Left colon (tissue), 2 donors: ENCODE results near the gene LAMA1. TPM values are rescaled to one million over a fixed set of nuclear protein-coding genes. Genes with fewer than 3 reads are reported as not detected.

Experiments used
- ATAC-seq: fragments of 200-7000 bp; cut with Tn5 transposase; one replicate; pipeline ENCODE4 v1.9.1; 2020; ENCODE audit warnings: mild to moderate bottlenecking, moderate library complexity
- DNase-seq, 2 donors: peaks; one replicate each; pipeline ENCODE4 v3.0.0-alpha.2; 2020
- intact Hi-C, 2 donors: fragments of 100-400 bp; cut with DNase I in 1 of 2; cut with micrococcal nuclease in 1 of 2; formaldehyde crosslinking; loops; one replicate each; pipeline versions ENCODE4 v1.11.2 to v1.14.0; 2022; cut with DNase I, micrococcal nuclease
- total RNA-seq, 2 donors: library from RNA; stranded (reverse); fragmentation: NEBNext Ultra II Directional; extraction: Animal tissue kit (Norgen Biotek cat#: 25700); gene quantifications; one replicate each; pipeline ENCODE4 v1.2.1, GENCODE V29; 2021
- donor health status: DM: no; HTN: no; CAD: no.
- donor health status: DM: yes; HTN: yes; CAD: no.

LAMA1 gene
- total RNA-seq, 2 donors from 2014 or later: 6.9 to 13.4 TPM

GRCh38 chr18:7062811-7063210 lies 54.8 kb downstream of the LAMA1 start:
- intact Hi-C loops: no loop called here
- ATAC-seq (no peak), DNase-seq (no peak)

DNA sequence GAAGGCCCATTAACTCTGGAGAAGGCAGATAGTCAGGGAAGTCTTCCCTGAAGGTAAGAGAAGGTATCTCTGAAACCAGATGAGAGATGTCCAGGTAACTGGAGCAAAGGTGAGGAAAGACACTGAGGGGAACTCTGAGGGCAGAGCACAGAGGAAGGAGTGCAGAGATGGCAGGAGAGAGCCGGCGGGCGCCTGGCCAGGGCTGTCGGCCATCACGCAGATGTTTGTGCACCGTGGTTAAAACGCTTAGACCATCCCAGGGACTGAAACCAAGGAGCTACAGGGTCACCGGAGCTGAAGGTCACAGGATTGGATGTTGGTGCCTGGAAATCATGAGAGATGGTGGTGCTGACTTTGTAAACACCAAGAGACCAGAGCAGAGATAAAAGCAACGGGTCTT lies 55.4 kb downstream of the LAMA1 start:
- DNase-seq: no peak
- intact Hi-C loops: no loop called here
- ATAC-seq: no peak

DNA sequence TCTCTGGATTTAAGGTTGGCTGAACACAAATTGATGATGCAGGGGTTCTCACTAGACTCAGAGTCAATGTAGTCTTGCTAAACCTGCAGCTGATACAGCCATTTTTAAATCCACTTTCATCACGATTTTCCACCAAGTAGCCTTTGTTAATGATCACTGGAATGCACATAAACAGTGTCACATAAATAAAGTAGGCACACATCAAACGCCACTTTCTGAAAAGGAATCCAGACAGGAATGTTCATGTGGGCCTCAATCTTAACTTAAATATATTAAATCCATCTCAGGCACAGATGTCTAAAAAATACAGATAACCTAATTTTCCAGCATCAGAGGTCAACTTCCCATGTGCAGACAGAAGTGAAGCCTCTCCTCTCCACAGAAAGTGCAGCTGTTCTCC lies 58.3 kb downstream of the LAMA1 start:
- intact Hi-C loops: no loop called here
- no peak for DNase-seq
- ATAC-seq: no peak

GRCh38 chr18:7056026-7056425 lies 61.6 kb downstream of the LAMA1 start:
- DNase-seq: no peak
- no peak for ATAC-seq
- intact Hi-C loops: no loop called here

DNA sequence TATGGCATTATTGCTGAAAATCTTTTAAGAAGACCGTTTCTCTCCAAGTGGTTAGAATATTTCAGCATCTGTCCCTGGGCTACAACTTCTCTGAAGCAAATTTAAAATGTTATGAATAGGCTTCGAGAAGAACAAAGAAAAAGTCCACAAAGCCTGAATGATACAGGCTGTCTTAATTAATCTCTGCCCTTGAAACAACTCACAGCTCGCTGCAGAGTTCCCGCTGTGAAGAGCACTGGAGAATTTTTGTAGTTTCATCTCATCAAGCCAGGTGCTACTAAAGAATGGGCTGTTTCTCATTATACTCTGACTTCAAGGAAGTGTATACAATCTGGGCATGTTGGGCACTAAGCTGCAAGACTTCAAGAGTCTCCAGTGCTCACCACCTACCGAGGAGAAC lies 67.6 kb downstream of the LAMA1 start:
- DNase-seq: no peak
- no peak for ATAC-seq
- intact Hi-C loops: no loop called here

DNA sequence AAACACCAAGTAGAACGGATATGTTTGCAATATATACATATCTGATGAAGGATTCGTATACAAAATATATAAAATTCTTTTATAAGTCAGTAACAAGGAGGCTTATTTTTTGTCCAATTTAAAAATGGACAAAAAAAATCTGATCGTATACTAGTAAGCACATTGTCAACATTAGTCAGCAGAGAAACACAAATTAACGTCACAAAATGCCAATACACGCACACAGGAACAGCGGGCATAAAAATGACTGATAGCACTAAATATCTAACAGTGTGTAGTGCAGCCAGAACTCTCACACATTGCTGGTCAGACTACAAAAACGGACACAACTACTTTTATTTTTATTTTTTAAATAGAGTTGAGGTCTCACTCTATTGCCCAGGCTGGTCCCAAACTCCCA lies 69.5 kb downstream of the LAMA1 start:
- no peak for DNase-seq
- intact Hi-C loops: no loop called here
- ATAC-seq: no peak

DNA sequence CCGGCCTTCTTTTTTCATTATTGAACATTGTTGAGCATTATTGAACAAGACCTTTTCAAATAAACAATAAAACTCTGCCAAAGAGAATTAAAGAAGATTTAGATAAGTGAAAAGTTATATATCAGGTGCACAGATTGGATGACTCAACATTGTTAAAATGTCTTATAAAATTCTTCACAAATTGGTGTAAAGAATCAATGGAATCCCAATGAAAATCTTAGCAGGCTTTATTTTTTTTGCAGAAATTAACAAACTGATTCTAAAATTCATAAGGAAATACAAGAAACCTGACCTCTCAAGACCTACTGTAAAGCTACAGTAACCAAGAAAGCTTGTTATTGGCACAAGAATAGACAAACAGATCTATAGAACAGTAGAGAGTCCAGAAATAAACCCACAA lies 70.3 kb downstream of the LAMA1 start:
- no peak for ATAC-seq
- intact Hi-C loops: no loop called here

GRCh38 chr18:7038330-7038851 lies 79.2 kb downstream of the LAMA1 start:
- intact Hi-C loops: no loop called here

More for the DNA sequence above, 70.3 kb downstream of the LAMA1 start:
- no peak for DNase-seq

DNA sequence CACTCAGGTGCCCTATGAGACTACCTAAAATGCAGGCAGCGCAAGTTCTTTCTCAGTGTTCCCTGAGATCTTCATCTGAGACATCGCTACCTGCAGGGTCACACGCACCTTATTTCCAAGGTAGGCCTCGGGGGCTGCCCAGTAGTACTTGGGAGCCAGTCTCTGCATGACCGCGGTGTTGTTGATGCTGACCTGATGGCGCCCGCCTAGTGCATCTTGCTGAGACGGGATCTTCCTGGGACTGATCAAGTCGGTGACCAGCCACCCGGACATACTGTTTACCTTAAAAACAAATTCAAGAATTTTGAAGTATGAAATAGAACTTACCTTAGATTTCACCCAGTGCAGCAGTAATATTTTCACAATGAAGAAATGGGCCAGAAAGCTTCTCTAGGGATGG lies 80.1 kb downstream of the LAMA1 start:
- no peak for ATAC-seq
- intact Hi-C loops: no loop called here
- DNase-seq: no peak

More at GRCh38 chr18:7038330-7038851, 79.2 kb downstream of the LAMA1 start:
- DNase-seq: peak; percentile 61
- ATAC-seq: peak; percentile 85

- ATAC-seq (no peak), DNase-seq (no peak)
- intact Hi-C loops: no loop called here
Measured at GRCh38 chr18:7035807-7036206, 81.8 kb downstream of the LAMA1 start.

DNA sequence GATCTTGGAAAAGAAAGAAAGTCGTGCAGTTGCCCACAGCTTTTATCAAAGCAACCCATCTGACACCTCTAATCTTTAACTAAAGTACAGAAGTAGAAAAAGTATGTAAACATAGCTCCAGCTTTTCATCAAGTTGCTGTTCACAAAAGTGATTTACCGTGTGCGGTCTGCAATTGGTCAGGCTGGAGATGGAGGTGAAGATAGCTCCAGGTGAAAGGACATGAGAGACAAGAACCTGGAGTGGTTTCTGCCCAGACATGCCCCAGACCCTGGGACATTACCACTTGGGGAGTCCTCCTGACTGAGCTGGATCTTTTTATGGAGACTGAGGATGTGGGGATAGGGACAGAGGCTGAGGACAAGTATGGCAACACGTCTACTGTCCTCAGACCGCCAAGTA lies 82.7 kb downstream of the LAMA1 start:
- DNase-seq: no peak
- intact Hi-C loops: no loop called here
- no peak for ATAC-seq

DNA sequence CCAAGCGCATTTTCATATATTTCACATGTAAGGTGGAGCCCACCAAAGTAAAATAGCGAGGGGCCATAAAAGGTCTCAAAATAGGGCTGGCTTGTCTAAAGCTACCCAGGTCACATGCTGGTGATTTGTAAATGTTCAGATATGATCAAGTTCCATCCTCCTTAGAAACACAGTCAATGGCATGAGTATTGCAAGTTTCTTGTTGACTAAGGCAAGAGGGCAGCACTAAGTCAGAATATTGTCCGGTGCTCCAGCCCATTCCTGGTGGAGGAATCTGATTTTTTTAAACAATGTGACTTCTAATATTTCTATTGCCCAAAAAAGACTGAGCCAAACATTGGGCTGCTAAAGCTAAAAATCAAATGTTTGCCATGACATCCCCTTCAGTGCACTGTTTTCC lies 85.1 kb downstream of the LAMA1 start:
- DNase-seq: no peak
- intact Hi-C loops: no loop called here
- no peak for ATAC-seq

DNA sequence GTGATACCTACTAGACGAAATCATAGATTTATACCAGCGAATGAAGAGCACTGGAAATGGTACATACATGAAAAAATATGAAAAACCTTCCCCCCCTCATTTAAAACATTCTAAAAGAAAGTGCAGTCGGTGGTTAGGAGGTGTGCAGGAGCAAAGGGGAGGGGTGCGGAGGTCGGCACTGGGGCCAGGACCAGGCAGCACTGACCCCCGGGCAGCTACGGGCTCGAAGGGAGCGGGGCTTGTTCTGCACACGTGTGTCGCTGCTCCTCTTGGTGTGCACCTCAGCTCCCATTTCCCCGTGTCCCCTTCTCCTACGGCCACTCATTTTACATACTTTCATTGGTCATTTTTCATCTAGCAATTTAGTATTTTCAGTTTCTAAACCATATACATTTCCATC lies 89.0 kb downstream of the LAMA1 start:
- intact Hi-C loops: no loop called here
- ATAC-seq: no peak
- DNase-seq: no peak

DNA sequence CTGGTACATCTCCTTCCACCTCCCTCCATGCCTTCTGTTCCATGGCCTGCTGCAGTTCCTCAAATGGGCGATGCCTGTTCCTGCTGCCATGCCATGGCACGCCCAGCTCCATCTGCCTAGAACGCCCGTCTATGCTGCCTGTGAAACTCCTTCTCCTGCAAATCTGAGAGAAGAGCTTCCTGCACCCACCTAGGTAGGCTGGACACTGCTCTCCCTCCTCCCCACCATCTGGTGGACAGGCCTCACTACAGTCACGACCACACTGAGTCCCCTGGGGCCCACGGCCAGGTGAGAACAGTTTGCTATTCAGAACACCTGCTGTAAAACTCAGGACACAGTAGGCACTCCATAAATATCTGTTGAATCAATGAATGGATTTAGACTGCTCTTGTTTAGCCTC lies 92.4 kb downstream of the LAMA1 start:
- no peak for ATAC-seq
- intact Hi-C loops: no loop called here
- no peak for DNase-seq

DNA sequence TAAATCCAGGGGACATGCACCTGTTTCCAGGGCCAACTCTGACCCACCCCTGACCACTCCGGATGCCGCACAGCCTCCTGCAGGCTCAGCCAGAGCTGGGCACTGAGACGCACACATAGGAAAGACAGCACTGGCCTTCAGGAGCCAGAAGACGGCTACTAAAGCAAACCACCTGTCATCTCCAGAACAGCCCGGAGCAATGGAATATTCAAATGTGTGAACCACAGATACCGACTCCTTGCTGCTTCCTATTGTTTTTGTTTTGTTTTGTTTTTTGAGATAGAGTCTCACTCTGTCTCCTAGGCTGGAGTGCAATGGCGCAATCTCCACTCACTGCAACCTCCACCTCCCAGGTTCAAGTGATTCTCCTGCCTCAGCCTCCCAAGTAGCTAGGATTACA lies 94.0 kb downstream of the LAMA1 start:
- intact Hi-C loops: no loop called here
- ATAC-seq (no peak), DNase-seq (no peak)

- no peak for ATAC-seq
- DNase-seq: no peak
- intact Hi-C loops: no loop called here
Measured at GRCh38 chr18:7023063-7023580, 94.5 kb downstream of the LAMA1 start.

GRCh38 chr18:7021994-7022840 lies 95.4 kb downstream of the LAMA1 start:
- ATAC-seq (peak; percentile 100), DNase-seq (peak; percentile 52 to 67)
- intact Hi-C loops: no loop called here

- intact Hi-C loops: no loop called here
- no peak for ATAC-seq
- DNase-seq: no peak
Measured at GRCh38 chr18:7020995-7021777, 96.4 kb downstream of the LAMA1 start.

DNA sequence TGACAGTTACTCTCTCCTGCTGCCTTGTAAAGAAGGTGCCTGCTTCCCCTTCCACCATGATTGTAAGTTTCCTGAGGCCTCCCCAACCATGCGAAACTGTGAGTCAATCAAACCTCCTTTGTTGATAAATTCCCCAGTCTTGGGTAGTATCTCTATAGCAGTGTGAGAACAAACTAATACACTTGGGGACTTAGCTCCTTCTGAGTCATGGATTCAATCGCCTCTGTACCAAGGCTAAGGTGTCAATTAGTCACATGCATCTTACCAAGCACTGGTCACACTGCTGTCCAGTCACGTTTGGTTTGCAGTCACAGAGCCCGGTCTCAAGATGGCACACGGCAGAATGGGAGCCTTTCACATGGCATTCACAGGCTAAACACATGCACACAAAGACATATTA lies 100.6 kb downstream of the LAMA1 start:
- intact Hi-C loops: no loop called here
- ATAC-seq (no peak), DNase-seq (no peak)

- no peak for ATAC-seq
- intact Hi-C loops: no loop called here
Measured at GRCh38 chr18:7011142-7011541, 106.5 kb downstream of the LAMA1 start.

More at GRCh38 chr18:7011142-7011541, 106.5 kb downstream of the LAMA1 start:
- DNase-seq: no peak
